Activated naive CD8-positive, alpha-beta T cell treated with anti-CD3 and anti-CD28 coated beads, Interleukin-2, amount 50 U/mL, for 24 hours (primary cell): ENCODE measurements around the gene MSL3.
A peak's percentile ranks its signal among the peaks of the same experiment; 100 is the strongest.

ENCODE experiments used
- ATAC-seq: fragments of 150-1000 bp; cut with Tn5 transposase; one replicate; pipeline ENCODE4 v1.10.0; 2021
- DNase-seq: peaks from one replicate; pipeline ENCODE4 v3.0.0; 2021
- H3K27ac Mint-ChIP-seq: one replicate; pipeline ENCODE4 v1.8.0; 2021; ENCODE audit warnings: mild to moderate bottlenecking, mixed read lengths
- H3K27me3 Mint-ChIP-seq: one replicate; pipeline ENCODE4 v1.8.0; 2021; ENCODE audit warnings: mixed read lengths
- H3K36me3 Mint-ChIP-seq: one replicate; pipeline ENCODE4 v1.8.0; 2021; ENCODE audit warnings: low read depth, mixed read lengths
- H3K4me1 Mint-ChIP-seq: one replicate; pipeline ENCODE4 v1.8.0; 2021; ENCODE audit warnings: mixed read lengths
- H3K4me3 Mint-ChIP-seq: one replicate; pipeline ENCODE4 v1.8.0; 2021; ENCODE audit warnings: mild to moderate bottlenecking, moderate library complexity, mixed read lengths
- H3K9me3 Mint-ChIP-seq: one replicate; pipeline ENCODE4 v1.8.0; 2021; ENCODE audit warnings: mixed read lengths

MSL3 gene

GRCh38 chrX:11757719-11758399 is at the start of gene MSL3:
Gene MSL3, plus strand, starts transcription at chrX:11758237. Its CDS starts 27 bp downstream, at chrX:11758264.
- peak within 1 kb of the TSS; percentile 98 for H3K27ac Mint-ChIP-seq
- DNase-seq (peak; percentile 61), ATAC-seq (peak; percentile 26)
- peaks cover 25% of the 10 kb centered on the region for H3K4me1 Mint-ChIP-seq
- peak within 1 kb of the TSS; percentile 96 for H3K4me3 Mint-ChIP-seq
- no peaks in the 10 kb centered on the region for H3K9me3 Mint-ChIP-seq
- H3K27me3 Mint-ChIP-seq: no peaks in the 10 kb centered on the region
- peaks cover 20% of the 10 kb centered on the region for H3K36me3 Mint-ChIP-seq

GRCh38 chrX:11722304-11722703 is 35.7 kb upstream of the MSL3 start:
- no peak overlapping the region for H3K27ac Mint-ChIP-seq
- no peaks in the 10 kb centered on the region for H3K36me3 Mint-ChIP-seq
- no peaks in the 10 kb centered on the region for H3K27me3 Mint-ChIP-seq
- no peak overlapping the region for H3K4me3 Mint-ChIP-seq
- H3K9me3 Mint-ChIP-seq: no peaks in the 10 kb centered on the region
- DNase-seq: no peak
- ATAC-seq: no peak
- H3K4me1 Mint-ChIP-seq: no peaks in the 10 kb centered on the region

GRCh38 chrX:11724122-11725017 is 33.7 kb upstream of the MSL3 start:
- ATAC-seq (no peak), DNase-seq (peak; percentile 7)
- Mint-ChIP-seq H3K9me3 (no peaks in the 10 kb centered on the region), H3K4me1 (no peaks in the 10 kb centered on the region), H3K4me3 (no peak overlapping the region), H3K27me3 (no peaks in the 10 kb centered on the region), H3K36me3 (no peaks in the 10 kb centered on the region), H3K27ac (no peak overlapping the region)

- H3K36me3 Mint-ChIP-seq: no peaks in the 10 kb centered on the region
- no peak overlapping the region for H3K27ac Mint-ChIP-seq
- no peak for DNase-seq
- H3K27me3 Mint-ChIP-seq: no peaks in the 10 kb centered on the region
- ATAC-seq: no peak
- no peaks in the 10 kb centered on the region for H3K4me1 Mint-ChIP-seq
- H3K4me3 Mint-ChIP-seq: no peak overlapping the region
- H3K9me3 Mint-ChIP-seq: no peaks in the 10 kb centered on the region
Observed at GRCh38 chrX:11725631-11726442, 32.2 kb upstream of the MSL3 start.

- Mint-ChIP-seq H3K4me1 (no peaks in the 10 kb centered on the region), H3K4me3 (no peak overlapping the region), H3K36me3 (no peaks in the 10 kb centered on the region), H3K9me3 (no peaks in the 10 kb centered on the region), H3K27me3 (no peaks in the 10 kb centered on the region), H3K27ac (no peak overlapping the region)
- ATAC-seq (no peak), DNase-seq (no peak)
Observed at GRCh38 chrX:11728556-11728955, 29.5 kb upstream of the MSL3 start.

- Mint-ChIP-seq H3K9me3 (no peaks in the 10 kb centered on the region), H3K27me3 (peaks cover 3% of the 10 kb centered on the region), H3K4me1 (no peaks in the 10 kb centered on the region), H3K4me3 (no peak overlapping the region), H3K27ac (no peak overlapping the region), H3K36me3 (no peaks in the 10 kb centered on the region)
- ATAC-seq: no peak
- no peak for DNase-seq
Observed at GRCh38 chrX:11733614-11734013, 24.4 kb upstream of the MSL3 start.

GRCh38 chrX:11739776-11740175 is 18.3 kb upstream of the MSL3 start:
- no peak for ATAC-seq

GRCh38 chrX:11740794-11741193 is 17.2 kb upstream of the MSL3 start:
- H3K27me3 Mint-ChIP-seq: no peaks in the 10 kb centered on the region
- no peaks in the 10 kb centered on the region for H3K9me3 Mint-ChIP-seq
- no peak for DNase-seq
- no peaks in the 10 kb centered on the region for H3K4me1 Mint-ChIP-seq
- H3K4me3 Mint-ChIP-seq: no peak overlapping the region
- no peak for ATAC-seq
- H3K27ac Mint-ChIP-seq: no peak overlapping the region
- no peaks in the 10 kb centered on the region for H3K36me3 Mint-ChIP-seq

More at GRCh38 chrX:11739776-11740175, 18.3 kb upstream of the MSL3 start:
- Mint-ChIP-seq H3K36me3 (no peaks in the 10 kb centered on the region), H3K9me3 (no peaks in the 10 kb centered on the region), H3K4me1 (no peaks in the 10 kb centered on the region), H3K27ac (no peak overlapping the region), H3K4me3 (no peak overlapping the region), H3K27me3 (no peaks in the 10 kb centered on the region)
- no peak for DNase-seq

- Mint-ChIP-seq H3K27ac (no peak overlapping the region), H3K4me3 (no peak overlapping the region), H3K4me1 (no peaks in the 10 kb centered on the region), H3K9me3 (no peaks in the 10 kb centered on the region), H3K36me3 (no peaks in the 10 kb centered on the region), H3K27me3 (no peaks in the 10 kb centered on the region)
- no peak for DNase-seq
- no peak for ATAC-seq
Observed at GRCh38 chrX:11741574-11741973, 16.5 kb upstream of the MSL3 start.

GRCh38 chrX:11745881-11746280 is 12.2 kb upstream of the MSL3 start:
- Mint-ChIP-seq H3K9me3 (no peaks in the 10 kb centered on the region), H3K4me3 (no peak overlapping the region), H3K27ac (no peak overlapping the region), H3K4me1 (no peaks in the 10 kb centered on the region), H3K36me3 (no peaks in the 10 kb centered on the region), H3K27me3 (no peaks in the 10 kb centered on the region)
- no peak for DNase-seq
- no peak for ATAC-seq

- ATAC-seq (no peak), DNase-seq (no peak)
- H3K36me3 Mint-ChIP-seq: no peaks in the 10 kb centered on the region
- no peaks in the 10 kb centered on the region for H3K4me1 Mint-ChIP-seq
- H3K27ac Mint-ChIP-seq: no peak overlapping the region
- H3K9me3 Mint-ChIP-seq: no peaks in the 10 kb centered on the region
- no peaks in the 10 kb centered on the region for H3K27me3 Mint-ChIP-seq
- H3K4me3 Mint-ChIP-seq: no peak overlapping the region
Observed at GRCh38 chrX:11750046-11750445, 8.0 kb upstream of the MSL3 start.

GRCh38 chrX:11750694-11751093 is 7.3 kb upstream of the MSL3 start:
- no peaks in the 10 kb centered on the region for H3K9me3 Mint-ChIP-seq
- no peaks in the 10 kb centered on the region for H3K27me3 Mint-ChIP-seq
- H3K27ac Mint-ChIP-seq: no peak overlapping the region
- no peaks in the 10 kb centered on the region for H3K36me3 Mint-ChIP-seq
- no peak for DNase-seq
- no peaks in the 10 kb centered on the region for H3K4me1 Mint-ChIP-seq
- H3K4me3 Mint-ChIP-seq: no peak overlapping the region
- ATAC-seq: no peak

GRCh38 chrX:11751261-11751660 is 6.8 kb upstream of the MSL3 start:
- ATAC-seq (no peak), DNase-seq (no peak)
- Mint-ChIP-seq H3K9me3 (no peaks in the 10 kb centered on the region), H3K27me3 (no peaks in the 10 kb centered on the region), H3K27ac (no peak overlapping the region), H3K4me3 (no peak overlapping the region), H3K4me1 (no peaks in the 10 kb centered on the region), H3K36me3 (no peaks in the 10 kb centered on the region)

- H3K9me3 Mint-ChIP-seq: no peaks in the 10 kb centered on the region
Observed at GRCh38 chrX:11753668-11754067, 4.4 kb upstream of the MSL3 start.

More at GRCh38 chrX:11753668-11754067, 4.4 kb upstream of the MSL3 start:
- H3K36me3 Mint-ChIP-seq: no peaks in the 10 kb centered on the region
- H3K4me1 Mint-ChIP-seq: peaks cover 5% of the 10 kb centered on the region
- H3K4me3 Mint-ChIP-seq: no peak overlapping the region
- no peak for ATAC-seq
- no peaks in the 10 kb centered on the region for H3K27me3 Mint-ChIP-seq
- no peak for DNase-seq
- no peak overlapping the region for H3K27ac Mint-ChIP-seq
